Activated CD8-positive, alpha-beta memory T cell treated with anti-CD3 and anti-CD28 coated beads, Interleukin-2, amount 10 ng/mL, durations not matched to agents 7 days and 5 days (primary cell): Measurements from ENCODE around the gene HSFX3. TPM values are rescaled to one million over a fixed set of nuclear protein-coding genes. Genes with fewer than 3 reads are reported as not detected.
"Not testable (repeated sequence)": the region's sequence is repeated elsewhere in the genome, so short reads cannot be mapped to it uniquely, and the experiment has no call there.

Source experiments
- ATAC-seq: fragments of 150-1000 bp; cut with Tn5 transposase; one replicate; pipeline ENCODE4 v1.10.0; 2021; ENCODE audit warnings: moderate library complexity
- CTCF ChIA-PET: fragments of 350-600 bp; sonication (Branson Sonifier 250); formaldehyde crosslinking; loops from one replicate; lab custom pipeline; 2021; ENCODE audit warnings: antibody characterized with exemption; lab: Charles Lee
- DNase-seq: peaks from one replicate; pipeline ENCODE4 v3.0.0-alpha.2; 2020
- H3K27ac Mint-ChIP-seq: one replicate; pipeline ENCODE4 v1.8.0; 2021; ENCODE audit warnings: mild to moderate bottlenecking, mixed read lengths
- H3K27me3 Mint-ChIP-seq: one replicate; pipeline ENCODE4 v1.8.0; 2021; ENCODE audit warnings: mixed read lengths
- H3K36me3 Mint-ChIP-seq: one replicate; pipeline ENCODE4 v1.8.0; 2021; ENCODE audit warnings: mild to moderate bottlenecking, mixed read lengths
- H3K4me1 Mint-ChIP-seq: one replicate; pipeline ENCODE4 v1.8.0; 2021; ENCODE audit warnings: mixed read lengths
- H3K4me3 Mint-ChIP-seq: one replicate; pipeline ENCODE4 v1.8.0; 2021; ENCODE audit warnings: mild to moderate bottlenecking, moderate library complexity, mixed read lengths
- H3K9me3 Mint-ChIP-seq: one replicate; pipeline ENCODE4 v1.8.0; 2022; ENCODE audit warnings: low read depth, mixed read lengths
- total RNA-seq, 2 experiments: library from RNA; stranded (reverse); gene quantifications; one replicate each; pipeline ENCODE4 v1.2.3, GENCODE V29; 2021

Gene HSFX3
- total RNA-seq, 2 experiments from 2014 or later: 0.29 TPM; not detected in 1

DNA sequence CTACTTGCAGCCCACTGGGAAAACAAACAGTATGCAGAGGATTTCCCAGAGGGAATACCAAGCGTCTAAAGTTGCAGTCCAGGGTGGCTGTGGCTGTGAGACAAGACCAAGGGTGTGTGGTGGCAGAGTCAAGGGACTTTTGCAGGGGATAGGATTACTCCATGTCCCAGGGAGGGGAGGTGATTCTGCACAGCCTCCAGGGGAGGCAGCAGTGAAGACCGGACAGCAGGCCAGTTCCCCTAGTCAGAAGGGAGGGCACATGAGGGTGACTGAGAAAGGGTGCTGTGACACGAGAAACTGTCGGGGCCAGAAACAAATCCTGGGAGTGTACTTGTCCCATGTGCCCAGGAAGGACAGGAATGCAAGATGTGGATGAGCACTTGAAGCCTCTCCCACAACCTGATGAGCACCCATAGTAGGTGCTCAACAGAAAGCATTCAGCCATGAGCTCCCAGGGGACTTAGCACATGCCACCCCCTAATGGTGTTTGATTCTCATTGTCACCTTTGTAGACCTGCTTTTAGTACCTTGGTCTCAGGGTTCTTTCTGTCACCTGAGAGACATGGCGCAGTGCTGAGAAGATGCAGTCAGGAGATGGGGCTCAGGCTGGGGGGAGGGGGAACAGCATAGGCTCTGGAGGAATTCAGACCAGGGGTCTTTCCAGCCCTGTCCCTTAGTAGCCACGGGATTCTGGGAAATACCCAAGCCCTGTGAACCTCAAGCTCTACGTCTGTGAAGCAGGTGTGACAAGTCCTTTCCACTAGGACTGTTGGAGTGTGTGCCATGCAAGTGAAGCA, 18.1 kb upstream of the HSFX3 start:
- Mint-ChIP-seq H3K27ac (no peak overlapping the region), H3K9me3 (no peaks in the 10 kb centered on the region), H3K4me3 (no peak overlapping the region), H3K27me3 (no peaks in the 10 kb centered on the region), H3K36me3 (no peaks in the 10 kb centered on the region), H3K4me1 (peaks cover 32% of the 10 kb centered on the region)
- ATAC-seq (no peak), DNase-seq (no peak)
- CTCF ChIA-PET: interaction anchor here (1.4 kb wide), 1 partner anchor 60 kb away, joined by 3 read pairs; no protein-coding TSS in a partner anchor

GRCh38 chrX:149563359-149563758, 13.6 kb upstream of the HSFX3 start:
- CTCF ChIA-PET: no interaction called here
- Mint-ChIP-seq H3K36me3 (no peaks in the 10 kb centered on the region), H3K27me3 (no peaks in the 10 kb centered on the region), H3K4me3 (no peak overlapping the region), H3K27ac (no peak overlapping the region), H3K4me1 (no peaks in the 10 kb centered on the region), H3K9me3 (no peaks in the 10 kb centered on the region)
- no peak for DNase-seq
- no peak for ATAC-seq

DNA sequence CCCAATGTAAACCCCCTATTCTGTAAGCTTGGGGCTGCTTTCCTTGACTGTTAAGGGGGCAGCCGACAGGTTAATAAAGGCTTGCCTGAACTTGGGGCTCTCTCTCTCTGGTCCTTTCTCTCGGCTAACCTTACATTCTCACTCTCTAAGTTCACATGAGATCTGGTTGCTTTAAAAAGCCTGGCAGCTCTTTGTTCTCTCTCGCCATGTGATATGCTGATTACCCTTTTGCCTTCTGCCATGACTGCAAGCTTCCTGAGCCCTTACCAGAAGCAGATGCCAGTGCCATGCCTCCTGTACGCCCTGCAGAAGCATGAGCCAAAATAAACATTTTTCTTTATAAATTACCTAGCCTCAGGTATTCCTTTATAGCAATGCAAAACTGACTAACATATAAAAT, 5.5 kb upstream of the HSFX3 start:
- ATAC-seq, H3K4me3 Mint-ChIP-seq: not testable (repeated sequence)

GRCh38 chrX:149551939-149552248, 2.2 kb upstream of the HSFX3 start:
- H3K9me3 Mint-ChIP-seq, H3K27me3 Mint-ChIP-seq, H3K4me1 Mint-ChIP-seq, H3K4me3 Mint-ChIP-seq, DNase-seq, H3K27ac Mint-ChIP-seq, CTCF ChIA-PET, H3K36me3 Mint-ChIP-seq: not testable (repeated sequence)
- ATAC-seq: peak; percentile 9

More for the DNA sequence above, 5.5 kb upstream of the HSFX3 start:
- H3K27me3 Mint-ChIP-seq, H3K27ac Mint-ChIP-seq, H3K9me3 Mint-ChIP-seq, H3K4me1 Mint-ChIP-seq, DNase-seq, H3K36me3 Mint-ChIP-seq, CTCF ChIA-PET: not testable (repeated sequence)

- H3K9me3 Mint-ChIP-seq, H3K27ac Mint-ChIP-seq, H3K4me1 Mint-ChIP-seq, H3K36me3 Mint-ChIP-seq, DNase-seq, H3K4me3 Mint-ChIP-seq, H3K27me3 Mint-ChIP-seq, CTCF ChIA-PET: not testable (repeated sequence)
- peak; percentile 4 for ATAC-seq
Observed at GRCh38 chrX:149551245-149551938, 1.7 kb upstream of the HSFX3 start.

- CTCF ChIA-PET, H3K4me3 Mint-ChIP-seq, H3K4me1 Mint-ChIP-seq, H3K27me3 Mint-ChIP-seq, H3K36me3 Mint-ChIP-seq, H3K9me3 Mint-ChIP-seq: not testable (repeated sequence)
- DNase-seq (peak; percentile 81), ATAC-seq (peak; percentile 82)
- peak overlapping the region; percentile 74 for H3K27ac Mint-ChIP-seq
Observed at GRCh38 chrX:149550454-149550853, 730 bp upstream of the HSFX3 start.

DNA sequence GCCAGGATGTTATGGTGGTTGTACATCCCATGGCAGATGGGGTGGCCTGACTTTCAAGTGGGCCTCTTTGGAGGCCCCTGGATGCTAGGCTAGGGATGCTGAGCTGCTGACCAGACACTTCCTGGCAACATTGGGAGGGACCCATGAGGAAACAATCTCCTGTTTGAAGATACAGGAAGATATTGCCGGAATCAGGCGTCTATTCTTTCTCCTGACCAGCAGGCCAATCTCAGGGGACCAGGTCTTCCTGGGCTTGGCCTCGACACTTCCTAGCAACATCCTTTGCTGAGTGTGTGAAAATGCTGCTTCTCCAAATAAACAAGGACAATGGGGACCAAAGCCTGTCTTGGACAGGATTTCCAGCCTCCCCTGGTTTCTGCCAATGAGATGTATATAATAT, 1.9 kb downstream of the HSFX3 start:
- CTCF ChIA-PET, H3K4me3 Mint-ChIP-seq, ATAC-seq: not testable (repeated sequence)

DNA sequence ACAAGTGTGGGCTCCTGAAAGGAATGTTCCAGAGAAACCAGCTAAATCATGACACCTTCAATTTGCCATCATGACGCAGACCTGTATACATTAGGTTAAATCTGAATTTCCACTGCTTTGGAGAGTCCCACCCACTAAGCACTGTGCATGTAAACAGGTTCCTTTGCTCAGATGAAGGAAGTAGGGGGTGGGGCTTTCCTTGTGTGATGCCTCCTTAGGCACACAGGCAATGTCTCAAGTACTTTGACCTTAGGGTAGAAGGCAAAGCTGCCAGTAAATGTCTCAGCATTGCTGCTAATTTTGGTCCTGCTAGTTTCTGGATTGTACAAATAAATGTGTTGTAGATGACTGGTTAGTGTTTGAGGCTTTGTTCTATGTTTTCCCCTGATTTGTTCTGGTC, 2.8 kb downstream of the HSFX3 start:
- DNase-seq, H3K4me3 Mint-ChIP-seq, H3K9me3 Mint-ChIP-seq, H3K36me3 Mint-ChIP-seq, ATAC-seq, H3K27ac Mint-ChIP-seq, CTCF ChIA-PET, H3K27me3 Mint-ChIP-seq: not testable (repeated sequence)
- H3K4me1 Mint-ChIP-seq: peaks cover 10% of the 10 kb centered on the region

More for the DNA sequence above, 1.9 kb downstream of the HSFX3 start:
- H3K27ac Mint-ChIP-seq, H3K27me3 Mint-ChIP-seq, H3K36me3 Mint-ChIP-seq, H3K9me3 Mint-ChIP-seq, H3K4me1 Mint-ChIP-seq, DNase-seq: not testable (repeated sequence)

DNA sequence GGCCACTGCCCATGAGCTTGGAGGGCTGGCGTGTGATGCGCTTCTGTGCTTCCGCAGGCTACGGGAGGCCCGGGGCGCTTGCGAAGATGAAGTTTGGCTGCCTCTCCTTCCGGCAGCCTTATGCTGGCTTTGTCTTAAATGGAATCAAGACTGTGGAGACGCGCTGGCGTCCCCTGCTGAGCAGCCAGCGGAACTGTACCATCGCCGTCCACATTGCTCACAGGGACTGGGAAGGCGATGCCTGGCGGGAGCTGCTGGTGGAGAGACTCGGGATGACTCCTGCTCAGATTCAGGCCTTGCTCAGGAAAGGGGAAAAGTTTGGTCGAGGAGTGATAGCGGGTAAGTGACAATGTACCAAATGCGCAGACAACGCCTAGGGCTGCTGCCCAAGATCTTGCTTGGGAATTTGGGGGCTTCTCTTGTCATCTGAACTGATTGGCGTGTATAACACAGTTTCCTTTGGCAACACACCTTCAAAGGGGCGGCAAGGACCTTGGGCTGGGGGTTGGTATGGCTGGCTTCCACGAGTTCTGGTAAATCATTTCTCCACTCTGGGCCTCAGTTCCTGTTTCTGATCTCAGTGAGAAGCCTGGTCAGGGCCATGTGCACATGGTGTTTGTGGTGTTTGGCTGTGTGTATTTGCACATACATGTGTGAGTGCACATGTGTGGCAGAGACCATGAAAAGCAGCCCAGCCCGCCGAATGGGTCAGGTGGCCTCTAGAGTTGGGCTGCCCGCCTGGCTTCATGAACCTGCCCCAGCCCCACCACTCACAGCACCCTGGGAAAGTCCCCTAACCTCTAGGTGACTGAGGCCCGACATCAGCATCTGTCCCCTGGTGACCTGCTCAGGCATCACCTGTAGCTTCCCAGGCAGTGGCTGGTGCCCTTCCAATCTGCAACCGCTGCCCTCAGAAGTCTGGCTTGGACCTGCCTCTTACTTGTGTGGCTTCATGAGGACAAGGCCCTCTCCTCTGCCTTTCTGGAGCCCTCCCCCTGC, 3.9 kb downstream of the HSFX3 start:
- H3K27me3 Mint-ChIP-seq, CTCF ChIA-PET, H3K9me3 Mint-ChIP-seq, ATAC-seq, H3K27ac Mint-ChIP-seq, H3K36me3 Mint-ChIP-seq, H3K4me3 Mint-ChIP-seq, DNase-seq: not testable (repeated sequence)
- peaks cover 14% of the 10 kb centered on the region for H3K4me1 Mint-ChIP-seq

DNA sequence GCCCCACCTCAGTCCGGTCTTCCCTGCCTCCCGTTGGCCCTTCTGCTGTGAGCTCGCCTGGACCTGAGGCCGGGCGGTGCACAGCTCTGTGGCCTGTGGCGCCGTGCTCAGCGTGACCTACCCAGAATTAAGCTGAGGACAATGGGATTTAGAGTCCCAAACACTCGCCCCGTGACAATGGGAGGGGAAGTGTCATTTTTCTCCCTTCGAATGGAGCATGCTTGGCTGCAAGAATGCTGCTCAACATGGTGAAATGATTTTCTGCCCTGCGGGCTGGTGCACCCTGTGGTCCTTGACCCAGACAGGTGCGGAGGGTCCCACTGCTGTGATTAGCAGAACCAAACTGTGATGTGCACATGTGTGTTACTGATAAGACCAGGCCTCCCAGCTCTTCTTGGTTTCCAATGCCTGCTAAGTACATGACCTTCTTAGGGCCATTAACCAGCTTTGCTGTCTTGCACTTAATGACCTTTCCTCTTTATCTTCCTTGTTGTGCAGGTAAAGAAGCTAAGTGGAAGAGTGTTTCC, 8.1 kb downstream of the HSFX3 start:
- Mint-ChIP-seq H3K4me3 (peak overlapping the region; percentile 82), H3K36me3 (peaks cover 7% of the 10 kb centered on the region), H3K27me3 (no peaks in the 10 kb centered on the region), H3K4me1 (peaks cover 19% of the 10 kb centered on the region), H3K27ac (peak overlapping the region; percentile 100), H3K9me3 (no peaks in the 10 kb centered on the region)
- CTCF ChIA-PET: interaction anchor here (3.1 to 3.4 kb wide), 3 partner anchors 14 to 37 kb away, joined by 11 to 20 read pairs (median 15); partner anchors contain the start of gene IDS
- DNase-seq (no peak), ATAC-seq (no peak)

DNA sequence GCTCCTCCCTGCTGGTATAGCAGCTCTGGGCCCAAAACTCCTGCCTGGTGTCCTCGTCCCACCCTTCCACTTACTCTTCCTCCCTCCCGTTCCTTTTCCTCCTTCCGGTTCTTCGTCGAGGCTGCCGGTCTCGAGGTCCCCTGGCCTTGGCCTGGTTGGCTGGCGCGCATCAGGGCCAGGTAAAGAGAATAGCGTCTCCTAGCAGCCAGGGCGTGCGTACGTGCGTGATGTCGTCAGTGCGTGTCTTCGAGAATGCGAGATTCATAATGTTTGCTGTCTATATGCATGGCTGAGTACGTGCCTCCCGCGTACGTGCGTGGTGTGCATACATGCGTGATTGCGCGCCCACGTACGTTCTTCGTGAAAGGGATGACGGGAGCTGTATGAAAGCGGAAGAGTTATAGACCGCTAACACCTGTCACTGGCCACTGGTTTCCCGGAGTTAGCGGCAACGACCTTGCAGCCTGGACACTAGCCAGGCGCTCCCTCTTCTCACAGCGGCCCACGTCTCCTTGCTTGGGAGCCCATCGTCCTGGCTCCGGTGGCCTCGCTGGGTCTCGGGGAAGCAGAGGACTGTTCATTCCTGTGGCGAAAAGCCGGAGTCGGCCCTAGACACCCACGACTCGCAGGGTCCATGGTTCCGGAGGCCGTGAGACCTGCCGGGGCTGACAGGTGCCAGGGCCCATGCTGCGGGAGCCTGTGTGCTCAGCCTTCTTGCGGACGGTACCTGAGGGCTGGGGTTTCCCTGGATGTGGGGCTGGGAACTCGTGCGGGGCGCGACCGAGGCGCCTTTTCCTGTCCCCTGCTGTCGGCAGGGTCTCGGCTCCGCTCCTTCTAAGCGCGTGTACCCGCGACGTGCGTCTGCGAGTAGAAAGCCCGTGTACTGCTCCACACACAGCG, 8.9 kb downstream of the HSFX3 start, which contains the start of gene EOLA1:
Gene EOLA1, plus strand, starts transcription at position 392 of the 900 bp plus-strand sequence. CDS start 4,619 bp downstream, outside the sequence.
- CTCF ChIA-PET: interaction anchor here (0.9 to 3.4 kb wide), 6 partner anchors 13 to 399 kb away, joined by 3 to 20 read pairs (median 10); partner anchors contain the start of genes EOLA2 and IDS
- peak within 1 kb of the TSS; percentile 100 for H3K27ac Mint-ChIP-seq
- DNase-seq: peak; percentile 95

GRCh38 chrX:149540131-149540620, 9.5 kb downstream of the HSFX3 start:
- Mint-ChIP-seq H3K9me3 (no peaks in the 10 kb centered on the region), H3K4me1 (peaks cover 17% of the 10 kb centered on the region), H3K36me3 (peaks cover 7% of the 10 kb centered on the region), H3K27me3 (no peaks in the 10 kb centered on the region), H3K4me3 (peak overlapping the region; percentile 84), H3K27ac (peak overlapping the region; percentile 100)
- CTCF ChIA-PET: interaction anchor here (0.9 to 3.4 kb wide), 6 partner anchors 12 to 399 kb away, joined by 3 to 20 read pairs (median 10); partner anchors contain the start of genes EOLA2 and IDS
- DNase-seq: peak; percentile 93
- peak; percentile 41 for ATAC-seq

More for the DNA sequence above, 8.9 kb downstream of the HSFX3 start, which contains the start of gene EOLA1:
- Mint-ChIP-seq H3K27me3 (no peaks in the 10 kb centered on the region), H3K4me1 (peaks cover 18% of the 10 kb centered on the region), H3K36me3 (peaks cover 7% of the 10 kb centered on the region), H3K9me3 (no peaks in the 10 kb centered on the region), H3K4me3 (peak within 1 kb of the TSS; percentile 84)
- peak; percentile 73 for ATAC-seq
